Mesenchymal stem cell (in vitro differentiated cells and primary cell): Measurements from ENCODE around the gene SOHLH1.

Experiments used
- DNase-seq: peaks from one replicate; pipeline ENCODE4 v3.0.0-alpha.2; 2013
- H2AFZ ChIP-seq: one replicate; pipeline ENCODE4 v1.6.1; 2013; ENCODE audit warnings: low read depth, mild to moderate bottlenecking, control low read depth, inconsistent platforms, low read length, moderate library complexity
- H2AK5ac ChIP-seq: 2 replicates; pipeline ENCODE4 v1.6.1; 2013; ENCODE audit warnings: low read length, moderate library complexity, mild to moderate bottlenecking, inconsistent platforms; ENCODE audit not compliant: severe bottlenecking
- H2BK120ac ChIP-seq: one replicate; pipeline ENCODE4 v1.6.1; 2013; ENCODE audit warnings: low read depth, mild to moderate bottlenecking, inconsistent platforms, low read length, moderate library complexity
- H2BK12ac ChIP-seq, 2 experiments: one replicate each; pipeline ENCODE4 v1.6.1; 2013; ENCODE audit warnings: inconsistent platforms in 2 of 2, low read length in 2 of 2, mild to moderate bottlenecking in 2 of 2, moderate library complexity in 2 of 2, control low read depth in 1 of 2
- H2BK15ac ChIP-seq: one replicate; pipeline ENCODE4 v1.6.1; 2013; ENCODE audit warnings: mild to moderate bottlenecking, low read depth, inconsistent platforms; ENCODE audit not compliant: poor library complexity, severe bottlenecking
- H2BK5ac ChIP-seq: 2 replicates; pipeline ENCODE4 v1.6.1; 2013; ENCODE audit warnings: low read depth, mild to moderate bottlenecking, low read length, control low read depth, inconsistent platforms; ENCODE audit not compliant: poor library complexity, severe bottlenecking
- H3K14ac ChIP-seq, 2 experiments: one replicate each; pipeline ENCODE4 v1.6.1; 2013; ENCODE audit warnings: inconsistent platforms in 2 of 2, low read length in 2 of 2, control low read depth in 1 of 2, mild to moderate bottlenecking in 1 of 2, moderate library complexity in 1 of 2
- H3K18ac ChIP-seq, 2 experiments: one replicate each; pipeline ENCODE4 v1.6.1; 2013; ENCODE audit warnings: inconsistent platforms in 2 of 2, low read length in 2 of 2, control low read depth in 1 of 2, low read depth in 1 of 2, mild to moderate bottlenecking in 1 of 2
- H3K23ac ChIP-seq, 2 experiments: one replicate each; pipeline ENCODE4 v1.6.1; 2013; ENCODE audit warnings: inconsistent platforms in 2 of 2, low read length in 2 of 2, mild to moderate bottlenecking in 2 of 2, moderate library complexity in 2 of 2, control low read depth in 1 of 2
- H3K27ac ChIP-seq: 2 replicates; pipeline ENCODE4 v1.5.1; 2013; ENCODE audit warnings: mild to moderate bottlenecking, moderate library complexity, low read length, control low read depth, inconsistent platforms; ENCODE audit not compliant: poor library complexity, severe bottlenecking
- H3K27me3 ChIP-seq, 2 experiments: 2 replicates each; pipeline versions ENCODE4 v1.6.1 to v1.7.0; 2013; ENCODE audit warnings: low read length in 2 of 2, mild to moderate bottlenecking in 2 of 2, moderate library complexity in 2 of 2, control low read depth in 1 of 2, inconsistent platforms in 1 of 2; ENCODE audit not compliant: control insufficient read depth in 1 of 2, insufficient read depth in 1 of 2
- H3K36me3 ChIP-seq, 2 experiments: 2 replicates each; pipeline versions ENCODE4 v1.6.1 to v1.7.0; 2013; ENCODE audit warnings: low read length in 2 of 2, control low read depth in 1 of 2, inconsistent platforms in 1 of 2, low read depth in 1 of 2, mild to moderate bottlenecking in 1 of 2; ENCODE audit not compliant: insufficient read depth in 2 of 2, control insufficient read depth in 1 of 2
- H3K4ac ChIP-seq, 2 experiments: one replicate each; pipeline ENCODE4 v1.6.1; 2013; ENCODE audit warnings: inconsistent platforms in 2 of 2, low read length in 2 of 2, mild to moderate bottlenecking in 2 of 2, moderate library complexity in 2 of 2, control low read depth in 1 of 2, low read depth in 1 of 2
- H3K4me1 ChIP-seq: 2 replicates; pipeline ENCODE4 v1.6.1; 2013; ENCODE audit warnings: low read depth, low read length, control low read depth; ENCODE audit not compliant: control insufficient read depth, insufficient read depth
- H3K4me2 ChIP-seq: 2 replicates; pipeline ENCODE4 v1.6.1; 2013; ENCODE audit warnings: low read length, mild to moderate bottlenecking, inconsistent platforms; ENCODE audit not compliant: poor library complexity, severe bottlenecking
- H3K4me3 ChIP-seq, 2 experiments: 2 replicates each; pipeline versions ENCODE4 v1.5.1 to v1.7.0; 2013; ENCODE audit warnings: low read length in 2 of 2, mild to moderate bottlenecking in 2 of 2, control low read depth in 1 of 2, low read depth in 1 of 2; ENCODE audit not compliant: insufficient read depth in 1 of 2
- H3K79me1 ChIP-seq: replicated peaks from 2 replicates; pipeline ENCODE4 v1.6.1; 2013; ENCODE audit warnings: mild to moderate bottlenecking, control low read depth, low read length, inconsistent platforms; ENCODE audit not compliant: poor library complexity, severe bottlenecking
- H3K9ac ChIP-seq: 2 replicates; pipeline ENCODE4 v1.7.0; 2013; ENCODE audit warnings: mild to moderate bottlenecking, low read length, moderate library complexity
- H3K9me3 ChIP-seq: 2 replicates; pipeline ENCODE4 v1.7.0; 2013; ENCODE audit warnings: mild to moderate bottlenecking, low read length; ENCODE audit not compliant: control insufficient read depth
- H4K8ac ChIP-seq: one replicate; pipeline ENCODE4 v1.6.1; 2013; ENCODE audit warnings: inconsistent platforms, mild to moderate bottlenecking, low read length, moderate library complexity
- H4K91ac ChIP-seq: one replicate; pipeline ENCODE4 v1.6.1; 2013; ENCODE audit warnings: mild to moderate bottlenecking, low read length, inconsistent platforms
- WGBS: methylation state at CpG from one replicate; pipeline ENCODE4 v1.1.7; 2013; ENCODE audit warnings: mixed read lengths; 5-methylcytosine and 5-hydroxymethylcytosine counted together

SOHLH1 gene

DNA sequence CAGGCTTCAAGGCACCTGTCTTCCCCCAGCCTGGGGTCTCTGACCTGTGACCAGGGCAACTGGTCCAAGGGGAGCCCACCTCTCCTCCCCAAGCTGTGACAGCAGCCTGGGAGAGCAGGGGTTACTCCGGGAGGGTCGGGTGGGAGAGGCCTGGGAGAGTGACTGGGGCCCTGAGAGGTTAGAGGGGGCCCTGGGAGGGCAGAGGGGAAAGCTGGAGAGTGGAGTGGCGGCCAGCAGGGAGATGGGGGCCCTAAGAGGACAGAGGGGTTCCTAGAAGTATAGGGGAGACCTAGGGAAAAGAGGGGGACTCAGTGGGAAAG lies 35.9 kb downstream of the SOHLH1 start:
- WGBS: 75% methylated on average over 3 of the region's 3 CpGs
- H3K27ac ChIP-seq: no peak overlapping the region
- H3K4me3 ChIP-seq: no peak overlapping the region
- no peak overlapping the region for H3K14ac ChIP-seq
- H3K9me3 ChIP-seq: no peaks in the 10 kb centered on the region
- H3K4me2 ChIP-seq: no peak overlapping the region
- H2AFZ ChIP-seq: no peak overlapping the region
- H3K18ac ChIP-seq: no peak overlapping the region
- no peaks in the 10 kb centered on the region for H3K4me1 ChIP-seq
- no peak overlapping the region for H3K9ac ChIP-seq
- DNase-seq: no peak
- H3K79me1 ChIP-seq: no peaks in the 10 kb centered on the region
- H2BK5ac ChIP-seq: no peak overlapping the region
- no peak overlapping the region for H2BK15ac ChIP-seq
- no peak overlapping the region for H4K91ac ChIP-seq
- H2BK120ac ChIP-seq: no peak overlapping the region
- no peaks in the 10 kb centered on the region for H3K36me3 ChIP-seq
- H3K23ac ChIP-seq: no peak overlapping the region
- H4K8ac ChIP-seq: no peak overlapping the region
- no peak overlapping the region for H3K4ac ChIP-seq
- H2AK5ac ChIP-seq: no peak overlapping the region
- H3K27me3 ChIP-seq: peaks cover 0 to 3% of the 10 kb centered on the region in 2 experiments
- no peak overlapping the region for H2BK12ac ChIP-seq

DNA sequence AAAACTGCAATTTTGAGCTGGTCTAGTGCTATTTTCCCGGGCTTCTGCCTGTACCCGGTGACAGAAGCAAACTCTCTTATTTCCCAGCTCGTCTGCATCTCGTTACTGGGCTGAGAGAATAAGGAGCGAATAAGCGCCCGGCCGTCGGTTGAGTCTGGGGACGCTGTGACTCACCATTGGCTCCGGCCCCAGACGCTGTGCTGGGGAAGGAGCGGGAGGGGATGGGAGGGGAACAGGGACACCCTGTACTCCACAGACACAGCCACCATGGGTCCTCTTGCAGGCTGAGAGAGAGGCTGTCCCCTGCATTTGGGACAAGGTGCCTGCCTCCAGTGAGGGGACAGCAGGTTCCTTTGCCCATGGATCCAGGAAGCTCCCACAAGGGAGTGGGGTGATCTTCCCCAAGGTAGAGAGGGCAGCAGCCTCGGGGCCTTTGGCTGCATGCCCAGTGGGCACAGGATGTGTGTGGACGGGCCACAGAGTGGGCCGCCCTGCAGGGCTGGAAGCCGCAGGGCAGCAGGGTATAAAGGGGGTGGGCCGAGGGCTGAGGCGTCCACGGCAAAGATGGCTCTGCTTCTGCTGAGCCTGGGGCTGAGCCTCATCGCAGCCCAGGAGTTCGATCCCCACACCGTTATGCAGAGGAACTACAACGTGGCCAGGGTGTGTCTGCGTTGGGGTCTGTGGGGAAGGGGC lies 36.4 kb downstream of the SOHLH1 start, which contains the start of gene LCN9:
TSS of gene LCN9 (plus strand) at position 552 of the 693 bp plus-strand sequence. CDS start at position 565, 13 bp downstream.
- H3K9me3 ChIP-seq: no peaks in the 10 kb centered on the region
- no peak within 1 kb of the TSS for H2AK5ac ChIP-seq
- H2BK15ac ChIP-seq: no peak within 1 kb of the TSS
- no peaks in the 10 kb centered on the region for H3K79me1 ChIP-seq
- no peak within 1 kb of the TSS for H3K14ac ChIP-seq
- H3K4me3 ChIP-seq: no peak within 1 kb of the TSS
- no peak within 1 kb of the TSS for H2AFZ ChIP-seq
- H3K18ac ChIP-seq: no peak within 1 kb of the TSS
- no peak within 1 kb of the TSS for H3K9ac ChIP-seq
- no peak within 1 kb of the TSS for H4K91ac ChIP-seq
- H3K27me3 ChIP-seq: peaks cover 0 to 3% of the 10 kb centered on the region in 2 experiments
- no peaks in the 10 kb centered on the region for H3K36me3 ChIP-seq
- H2BK5ac ChIP-seq: no peak within 1 kb of the TSS
- DNase-seq: no peak
- no peak within 1 kb of the TSS for H3K23ac ChIP-seq
- H3K4me1 ChIP-seq: no peaks in the 10 kb centered on the region
- no peak within 1 kb of the TSS for H2BK12ac ChIP-seq
- H4K8ac ChIP-seq: no peak within 1 kb of the TSS
- 72% methylated on average over 25 of the region's 25 CpGs for WGBS
- no peak within 1 kb of the TSS for H3K27ac ChIP-seq
- H3K4me2 ChIP-seq: no peak within 1 kb of the TSS
- H3K4ac ChIP-seq: no peak within 1 kb of the TSS
- no peak within 1 kb of the TSS for H2BK120ac ChIP-seq

DNA sequence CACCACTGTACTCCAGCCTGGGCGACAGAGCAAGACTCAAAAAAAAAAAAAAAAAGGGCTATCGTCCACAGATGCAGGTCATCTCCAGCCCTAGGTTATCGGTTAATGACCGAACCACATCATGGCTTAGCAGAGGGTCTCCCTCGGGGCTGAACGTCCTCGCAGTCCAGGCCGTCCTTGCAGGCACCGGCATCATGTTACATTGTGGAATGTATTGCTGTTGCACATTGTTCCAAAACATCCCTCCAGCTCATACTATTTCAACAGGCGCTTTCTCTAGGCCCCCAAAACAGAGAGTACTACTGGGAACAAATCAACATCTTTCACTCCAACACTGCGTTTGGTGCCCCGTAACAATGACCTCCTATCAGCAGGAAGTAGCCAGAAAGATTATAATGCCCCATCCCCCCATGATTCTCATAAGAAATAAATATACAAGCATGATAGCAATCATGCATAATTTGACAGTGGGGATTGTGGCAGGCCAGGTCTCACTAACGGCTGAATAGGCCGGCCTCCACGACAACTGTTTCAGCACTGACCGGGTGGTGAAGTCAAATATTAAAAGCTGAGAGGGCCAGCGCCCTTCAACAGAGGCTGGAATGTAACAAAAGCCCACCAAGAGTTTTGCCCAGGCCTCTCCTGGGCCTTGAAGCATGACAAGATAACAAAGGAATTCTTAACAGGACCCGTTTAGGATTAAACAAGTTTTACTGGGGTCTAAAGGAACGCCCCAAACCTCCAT lies 37.3 kb downstream of the SOHLH1 start:
- Histone ChIP-seq H3K36me3 (no peaks in the 10 kb centered on the region), H3K14ac (no peak overlapping the region), H4K91ac (no peak overlapping the region), H2BK5ac (no peak overlapping the region), H3K4ac (no peak overlapping the region), H3K9ac (no peak overlapping the region), H3K23ac (no peak overlapping the region), H3K18ac (no peak overlapping the region), H3K9me3 (no peaks in the 10 kb centered on the region), H3K79me1 (no peaks in the 10 kb centered on the region), H3K4me2 (no peak overlapping the region), H4K8ac (no peak overlapping the region), H2BK15ac (no peak overlapping the region), H3K27me3 (peaks cover 0 to 3% of the 10 kb centered on the region in 2 experiments), H3K4me3 (no peak overlapping the region), H2BK120ac (no peak overlapping the region), H3K27ac (no peak overlapping the region), H2AK5ac (no peak overlapping the region), H2BK12ac (no peak overlapping the region), H2AFZ (no peak overlapping the region), H3K4me1 (no peaks in the 10 kb centered on the region)
- DNase-seq: no peak
- 76% methylated on average over 17 of the region's 19 CpGs for WGBS

DNA sequence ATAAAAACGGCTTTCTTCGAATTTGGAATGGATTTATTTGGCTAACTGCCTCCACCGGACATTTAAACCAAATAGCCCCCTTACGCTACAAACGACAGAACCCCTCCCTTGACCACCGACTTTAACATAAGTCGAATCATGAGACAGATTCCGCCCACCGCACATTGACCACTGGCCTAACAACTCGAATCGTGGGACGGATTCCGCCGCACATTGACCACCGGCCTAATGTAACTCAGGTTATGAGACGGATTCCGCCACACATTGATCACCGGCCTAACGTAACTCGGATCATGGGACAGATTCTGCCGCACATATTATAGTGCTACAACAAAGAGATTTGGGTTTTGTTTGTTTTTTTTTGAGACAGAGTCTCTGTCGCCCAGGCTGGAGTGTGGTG lies 38.9 kb downstream of the SOHLH1 start:
- Histone ChIP-seq H2BK5ac (no peak overlapping the region), H3K4me1 (no peaks in the 10 kb centered on the region), H3K23ac (no peak overlapping the region), H2AFZ (no peak overlapping the region), H2BK15ac (no peak overlapping the region), H2AK5ac (no peak overlapping the region), H3K4ac (no peak overlapping the region), H3K18ac (no peak overlapping the region), H2BK12ac (no peak overlapping the region), H3K9ac (no peak overlapping the region), H3K4me3 (no peak overlapping the region), H3K27me3 (peaks cover 0 to under 1% of the 10 kb centered on the region in 2 experiments), H3K27ac (no peak overlapping the region), H3K79me1 (no peaks in the 10 kb centered on the region), H3K14ac (no peak overlapping the region), H2BK120ac (no peak overlapping the region), H3K9me3 (no peaks in the 10 kb centered on the region), H4K91ac (no peak overlapping the region), H4K8ac (no peak overlapping the region), H3K4me2 (no peak overlapping the region), H3K36me3 (no peaks in the 10 kb centered on the region)
- WGBS: 92% methylated on average over 22 of the region's 22 CpGs
- no peak for DNase-seq
